Fibroblast of villous mesenchyme (primary cell): Measurements from ENCODE around the gene CAPRIN2. TPM values are rescaled to one million over a fixed set of nuclear protein-coding genes. Genes with fewer than 3 reads are reported as not detected.

Experiments
- DNase-seq: peaks from one replicate; pipeline ENCODE4 v3.0.0-alpha.2; 2010; ENCODE audit warnings: low read depth
- H3K4me3 ChIP-seq: 2 replicates; pipeline ENCODE4 v1.5.1; 2011; ENCODE audit warnings: low read depth, mild to moderate bottlenecking, low read length
- total RNA-seq: library from RNA; depleted of rRNA; stranded (reverse); fragments of >200 nt; gene quantifications from 2 replicates; pipeline ENCODE4 v1.2.3, GENCODE V29; 2012
- TF ChIP-seq, protein P1 (sequence below): IDR thresholded peaks from 2 replicates; pipeline ENCODE4 v1.5.1; 2012; ENCODE audit warnings: low read depth, mild to moderate bottlenecking, low read length; ENCODE audit not compliant: insufficient read depth

Gene CAPRIN2
- total RNA-seq, 1 donor = 19.4 TPM

DNA sequence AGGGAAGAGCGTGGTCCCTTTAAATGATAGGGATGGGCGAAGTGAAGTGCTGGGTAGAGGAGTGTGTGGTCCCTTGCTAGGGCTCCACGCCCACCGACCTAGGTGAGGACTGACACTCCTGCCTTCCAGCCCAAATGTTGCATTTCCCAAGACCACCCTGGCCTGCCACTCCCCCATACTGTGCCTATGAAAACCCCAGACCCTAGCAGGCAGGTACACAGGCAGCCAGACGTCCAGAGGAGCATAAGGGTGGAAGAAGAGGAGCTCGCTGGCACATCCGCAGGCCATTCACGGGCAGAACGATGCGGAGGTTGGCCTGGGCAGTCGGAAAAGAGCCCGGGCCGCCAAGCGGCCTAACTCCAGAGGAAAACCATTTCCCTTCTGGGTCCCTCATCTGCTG is 58.3 kb downstream of the CAPRIN2 start:
- TF ChIP-seq, protein P1, sequence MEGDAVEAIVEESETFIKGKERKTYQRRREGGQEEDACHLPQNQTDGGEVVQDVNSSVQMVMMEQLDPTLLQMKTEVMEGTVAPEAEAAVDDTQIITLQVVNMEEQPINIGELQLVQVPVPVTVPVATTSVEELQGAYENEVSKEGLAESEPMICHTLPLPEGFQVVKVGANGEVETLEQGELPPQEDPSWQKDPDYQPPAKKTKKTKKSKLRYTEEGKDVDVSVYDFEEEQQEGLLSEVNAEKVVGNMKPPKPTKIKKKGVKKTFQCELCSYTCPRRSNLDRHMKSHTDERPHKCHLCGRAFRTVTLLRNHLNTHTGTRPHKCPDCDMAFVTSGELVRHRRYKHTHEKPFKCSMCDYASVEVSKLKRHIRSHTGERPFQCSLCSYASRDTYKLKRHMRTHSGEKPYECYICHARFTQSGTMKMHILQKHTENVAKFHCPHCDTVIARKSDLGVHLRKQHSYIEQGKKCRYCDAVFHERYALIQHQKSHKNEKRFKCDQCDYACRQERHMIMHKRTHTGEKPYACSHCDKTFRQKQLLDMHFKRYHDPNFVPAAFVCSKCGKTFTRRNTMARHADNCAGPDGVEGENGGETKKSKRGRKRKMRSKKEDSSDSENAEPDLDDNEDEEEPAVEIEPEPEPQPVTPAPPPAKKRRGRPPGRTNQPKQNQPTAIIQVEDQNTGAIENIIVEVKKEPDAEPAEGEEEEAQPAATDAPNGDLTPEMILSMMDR = no peak
- H3K4me3 ChIP-seq = no peak overlapping the region
- DNase-seq = no peak

DNA sequence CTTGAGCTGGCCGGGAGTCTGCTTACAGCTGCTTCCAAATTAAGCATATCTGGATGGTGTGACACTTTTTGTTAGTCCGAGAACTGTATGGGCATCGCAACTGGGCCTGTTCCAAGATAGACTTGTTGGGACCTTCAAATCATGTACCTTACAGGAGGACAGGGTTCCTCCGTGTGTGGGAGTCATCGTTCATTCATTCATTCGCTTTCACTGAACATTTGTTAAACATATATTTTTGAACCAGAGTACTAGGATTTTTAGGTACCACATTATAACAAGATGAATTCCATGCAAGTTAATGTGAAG is 58.7 kb downstream of the CAPRIN2 start:
- TF ChIP-seq, protein P1 = no peak
- peak overlapping the region; percentile 98 for H3K4me3 ChIP-seq
- no peak for DNase-seq

DNA sequence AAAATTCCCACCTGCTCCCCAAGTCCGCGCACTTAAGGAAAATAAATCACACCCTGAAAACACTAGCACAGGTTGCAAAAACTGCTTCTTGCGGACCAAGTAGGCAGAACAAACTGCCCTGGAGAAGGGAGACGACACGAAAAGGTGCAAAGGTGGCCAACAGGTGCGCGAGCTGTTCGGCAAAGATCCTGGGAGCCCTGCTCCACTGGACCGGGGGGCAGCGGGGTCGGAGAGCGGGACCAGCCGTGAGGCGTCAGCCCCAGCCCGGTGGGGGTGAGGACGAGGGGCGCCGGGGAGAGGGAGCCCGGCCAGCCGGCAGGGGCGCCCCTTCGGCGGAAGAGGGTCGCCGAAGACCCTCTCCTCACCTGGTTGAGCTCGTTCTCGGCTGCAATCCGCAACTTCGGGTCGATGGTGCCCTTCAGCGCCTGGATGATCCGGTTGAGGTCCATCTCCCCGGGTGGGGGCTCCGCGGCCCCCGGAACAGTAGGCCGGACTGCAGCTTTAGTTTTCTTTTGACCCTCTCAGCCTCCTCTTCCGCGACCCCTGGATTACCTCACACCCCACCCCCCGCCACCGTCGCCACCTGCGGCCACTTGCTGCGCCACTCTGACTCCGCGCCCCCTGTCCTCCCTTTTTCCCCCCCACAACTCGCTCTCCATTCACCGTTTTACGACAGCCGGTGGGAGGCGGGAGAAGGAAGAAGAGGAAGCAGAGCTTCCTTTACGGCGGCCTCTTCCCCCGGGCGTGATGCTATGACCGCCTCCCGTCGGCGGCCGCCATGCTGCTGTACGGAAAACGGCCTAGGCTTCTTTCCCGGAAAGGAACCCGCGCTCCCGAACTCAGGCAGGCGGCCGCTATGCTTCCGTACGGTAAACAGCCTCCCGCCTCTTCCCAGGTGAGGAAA is 59.3 kb downstream of the CAPRIN2 start, which contains the start of gene IPO8:
Gene IPO8, minus strand, starts transcription at position 671 of the 904 bp plus-strand sequence. Its CDS starts 222 bp downstream, at position 449.
- peak within 1 kb of the TSS; percentile 98 for H3K4me3 ChIP-seq
- peak; percentile 93 for DNase-seq
- TF ChIP-seq, protein P1 = peak; percentile 48

DNA sequence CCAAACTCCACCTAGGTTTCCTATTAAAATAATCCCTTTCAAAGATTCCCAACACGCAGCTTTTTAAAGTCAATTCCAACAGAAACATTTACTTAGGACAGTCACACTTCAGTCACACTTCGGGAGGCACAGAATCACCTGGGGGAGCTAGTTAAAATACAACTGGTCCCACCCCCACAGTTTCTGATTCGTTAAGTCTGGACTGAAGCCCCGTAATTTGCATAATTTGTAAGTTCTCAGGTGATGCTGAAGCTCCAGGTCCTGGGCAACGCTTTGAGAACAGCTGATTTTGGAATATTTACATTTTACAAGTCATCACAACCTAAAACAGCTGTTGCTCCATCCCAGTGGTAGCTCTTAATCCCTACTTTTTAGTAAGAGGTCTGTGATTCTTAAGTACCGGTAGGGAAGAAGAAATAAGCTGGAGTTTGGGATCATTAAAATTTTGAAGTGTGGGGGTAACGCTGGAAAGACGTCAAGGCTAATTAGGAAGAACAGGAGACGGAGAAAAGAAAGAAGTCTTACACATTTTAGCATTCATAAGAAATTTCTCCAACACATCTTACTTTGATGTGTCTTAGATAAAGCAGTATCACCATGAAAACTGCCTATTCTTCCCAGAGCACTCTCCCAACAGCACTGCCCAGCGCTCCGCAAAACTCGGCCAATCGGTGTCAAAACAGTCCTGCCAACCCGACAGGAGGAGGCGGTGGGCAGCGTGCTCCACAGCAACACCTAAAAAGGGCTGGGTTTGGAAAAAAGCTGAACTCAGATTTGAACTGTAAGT is 60.1 kb downstream of the CAPRIN2 start:
- H3K4me3 ChIP-seq = peak overlapping the region; percentile 98
- TF ChIP-seq, protein P1 = no peak
- peak; percentile 41 for DNase-seq

DNA sequence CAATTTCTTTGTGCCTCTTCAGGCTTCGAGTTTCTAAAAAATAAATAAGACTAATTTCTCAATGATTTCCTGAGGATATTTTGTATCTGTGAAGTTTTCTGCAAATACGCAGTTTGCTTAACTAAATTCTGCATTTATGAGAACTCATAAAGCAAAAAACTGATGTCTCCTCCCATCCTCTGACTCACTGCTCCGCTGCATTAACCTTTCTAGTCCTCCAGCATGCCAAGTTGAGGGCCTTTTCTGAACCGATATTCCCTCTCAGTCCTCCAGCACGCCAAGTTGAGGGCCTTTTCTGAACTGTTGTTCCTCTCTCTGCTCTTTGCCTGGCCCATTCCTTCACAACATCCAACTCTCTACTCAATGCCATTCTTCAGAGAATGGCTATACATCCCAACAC is 62.3 kb downstream of the CAPRIN2 start:
- TF ChIP-seq, protein P1 = no peak
- peak; percentile 71 for DNase-seq
- peak overlapping the region; percentile 5 for H3K4me3 ChIP-seq

DNA sequence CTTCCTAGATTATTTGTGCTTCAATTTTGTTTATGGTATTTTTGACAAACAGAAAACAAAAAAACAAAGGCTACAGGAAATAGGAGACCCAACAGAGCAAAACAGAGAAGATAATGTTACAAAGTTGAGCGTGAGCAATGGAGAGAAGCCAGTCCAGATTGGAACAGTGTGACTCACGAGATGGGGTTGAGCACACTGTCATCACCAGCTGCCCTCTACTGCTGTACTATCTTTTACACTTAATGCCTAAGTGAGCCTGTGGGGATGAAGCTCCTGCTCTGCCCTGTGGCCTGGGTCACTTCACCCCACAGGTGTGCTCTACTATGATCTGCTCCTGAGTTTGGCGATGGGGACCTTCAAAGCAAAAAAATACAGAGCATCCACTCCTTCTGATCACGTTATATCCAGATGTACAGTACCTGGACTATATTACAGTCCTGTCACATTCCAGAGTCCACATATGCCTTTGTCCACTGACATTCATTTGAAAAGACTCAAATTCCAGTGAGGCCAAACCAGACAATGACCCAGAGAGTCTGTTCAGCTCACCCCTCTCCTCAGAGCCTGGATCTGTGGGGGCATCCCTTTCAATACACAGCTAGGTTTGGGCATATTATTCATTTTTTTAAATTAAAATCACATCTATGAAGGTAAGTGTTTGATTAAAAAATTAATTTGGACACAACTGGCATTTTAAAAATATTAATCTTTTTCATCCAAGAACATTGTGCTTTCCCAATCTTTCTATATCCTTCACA is 63.5 kb downstream of the CAPRIN2 start:
- TF ChIP-seq, protein P1 = no peak
- no peak overlapping the region for H3K4me3 ChIP-seq
- DNase-seq = peak; percentile 84
